AG10803 (cell line): ENCODE results near the gene SLC2A1.

Source experiments
- DNase-seq: peaks from one replicate; pipeline ENCODE4 v3.0.0; 2010; ENCODE audit warnings: low read depth
- H3K4me3 ChIP-seq: 2 replicates; pipeline ENCODE4 v1.5.1; 2011; ENCODE audit warnings: mild to moderate bottlenecking, low read length, control low read depth
- TF ChIP-seq, protein P1 (sequence below): conservative IDR thresholded peaks from 2 replicates; pipeline ENCODE4 v1.5.1; 2011; ENCODE audit warnings: mild to moderate bottlenecking, low read length, control low read depth, inconsistent platforms

Gene SLC2A1

GRCh38 chr1:42931108-42931539 is 27.5 kb downstream of the SLC2A1 start:
- TF ChIP-seq, protein P1, sequence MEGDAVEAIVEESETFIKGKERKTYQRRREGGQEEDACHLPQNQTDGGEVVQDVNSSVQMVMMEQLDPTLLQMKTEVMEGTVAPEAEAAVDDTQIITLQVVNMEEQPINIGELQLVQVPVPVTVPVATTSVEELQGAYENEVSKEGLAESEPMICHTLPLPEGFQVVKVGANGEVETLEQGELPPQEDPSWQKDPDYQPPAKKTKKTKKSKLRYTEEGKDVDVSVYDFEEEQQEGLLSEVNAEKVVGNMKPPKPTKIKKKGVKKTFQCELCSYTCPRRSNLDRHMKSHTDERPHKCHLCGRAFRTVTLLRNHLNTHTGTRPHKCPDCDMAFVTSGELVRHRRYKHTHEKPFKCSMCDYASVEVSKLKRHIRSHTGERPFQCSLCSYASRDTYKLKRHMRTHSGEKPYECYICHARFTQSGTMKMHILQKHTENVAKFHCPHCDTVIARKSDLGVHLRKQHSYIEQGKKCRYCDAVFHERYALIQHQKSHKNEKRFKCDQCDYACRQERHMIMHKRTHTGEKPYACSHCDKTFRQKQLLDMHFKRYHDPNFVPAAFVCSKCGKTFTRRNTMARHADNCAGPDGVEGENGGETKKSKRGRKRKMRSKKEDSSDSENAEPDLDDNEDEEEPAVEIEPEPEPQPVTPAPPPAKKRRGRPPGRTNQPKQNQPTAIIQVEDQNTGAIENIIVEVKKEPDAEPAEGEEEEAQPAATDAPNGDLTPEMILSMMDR = peak; percentile 56
- H3K4me3 ChIP-seq = no peak overlapping the region
- peak; percentile 37 for DNase-seq

DNA sequence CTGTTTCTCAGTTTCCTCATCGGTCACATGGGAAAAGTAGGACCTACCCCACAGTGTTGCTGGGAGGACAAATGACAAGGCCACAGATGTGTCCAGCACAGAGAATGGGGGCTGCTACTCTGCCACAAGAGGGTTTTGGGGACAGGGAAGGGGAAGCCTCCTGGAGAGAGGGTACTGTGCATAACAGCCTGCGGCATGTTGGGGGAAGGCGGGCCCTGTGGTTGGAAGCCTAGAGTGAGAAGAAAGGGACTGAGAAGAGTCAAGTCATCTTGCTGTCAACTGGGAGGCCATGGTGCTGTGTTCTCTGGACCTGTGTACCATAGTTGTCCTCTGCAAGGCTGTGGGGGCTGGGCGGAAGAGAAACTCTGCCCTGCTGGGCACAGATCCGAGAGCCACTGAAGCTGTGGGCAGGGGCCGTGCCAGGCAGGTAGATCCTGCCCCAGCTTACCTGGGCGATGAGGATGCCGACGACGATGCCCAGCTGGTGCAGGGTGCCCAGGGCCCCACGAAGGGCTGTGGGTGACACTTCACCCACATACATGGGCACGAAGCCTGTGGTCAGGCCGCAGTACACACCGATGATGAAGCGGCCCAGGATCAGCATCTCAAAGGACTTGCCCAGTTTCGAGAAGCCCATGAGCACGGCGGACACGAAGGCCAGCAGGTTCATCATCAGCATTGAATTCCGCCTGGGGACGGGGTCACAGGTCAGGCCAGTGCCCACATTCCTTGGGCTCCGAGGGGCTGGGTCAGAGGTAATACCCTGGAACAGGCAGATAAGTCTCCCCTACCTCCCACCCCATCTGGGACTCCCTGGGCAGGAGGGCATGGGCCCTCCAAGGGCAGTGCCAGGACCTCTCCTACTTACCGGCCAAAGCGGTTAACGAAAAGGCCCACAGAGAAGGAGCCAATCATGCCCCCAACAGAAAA is 28.2 kb downstream of the SLC2A1 start:
- H3K4me3 ChIP-seq = no peak overlapping the region
- TF ChIP-seq, protein P1 = no peak
- no peak for DNase-seq

DNA sequence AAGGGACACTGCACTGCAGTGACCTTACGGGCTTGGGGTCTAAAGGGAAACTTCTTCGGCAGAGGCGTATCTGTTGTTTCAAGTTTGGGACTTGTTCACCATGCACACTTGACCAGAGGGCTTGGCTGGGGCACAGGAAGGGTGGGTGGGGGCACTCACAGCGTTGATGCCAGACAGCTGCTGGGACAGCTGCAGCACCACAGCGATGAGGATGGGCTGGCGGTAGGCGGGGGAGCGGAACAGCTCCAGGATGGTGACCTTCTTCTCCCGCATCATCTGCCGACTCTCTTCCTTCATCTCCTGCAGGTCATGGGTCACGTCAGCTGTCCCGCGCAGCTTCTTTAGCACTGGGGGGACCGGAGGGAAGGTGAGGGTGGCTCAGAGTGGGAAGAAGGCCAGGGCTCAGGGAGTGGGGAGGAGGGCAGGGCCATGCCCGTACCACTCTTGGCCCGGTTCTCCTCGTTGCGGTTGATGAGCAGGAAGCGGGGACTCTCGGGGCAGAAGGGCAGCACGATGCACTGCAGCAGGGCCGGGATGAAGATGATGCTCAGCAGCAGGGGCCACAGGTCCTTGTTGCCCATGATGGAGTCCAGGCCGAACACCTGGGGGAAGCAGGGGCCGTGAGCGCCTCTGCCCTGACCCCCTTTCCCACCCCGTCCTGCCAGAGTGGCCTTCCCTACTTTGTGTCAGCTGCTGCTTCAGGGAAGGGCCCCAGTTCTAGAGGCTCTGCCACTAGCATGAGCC is 29.1 kb downstream of the SLC2A1 start:
- TF ChIP-seq, protein P1 = no peak
- no peak overlapping the region for H3K4me3 ChIP-seq
- DNase-seq = no peak

GRCh38 chr1:42928859-42929258 is 29.8 kb downstream of the SLC2A1 start:
- no peak for DNase-seq
- TF ChIP-seq, protein P1 = no peak
- no peak overlapping the region for H3K4me3 ChIP-seq

- TF ChIP-seq, protein P1 = no peak
- no peak for DNase-seq
- no peak overlapping the region for H3K4me3 ChIP-seq
Observed at GRCh38 chr1:42927920-42928505, 30.7 kb downstream of the SLC2A1 start.

DNA sequence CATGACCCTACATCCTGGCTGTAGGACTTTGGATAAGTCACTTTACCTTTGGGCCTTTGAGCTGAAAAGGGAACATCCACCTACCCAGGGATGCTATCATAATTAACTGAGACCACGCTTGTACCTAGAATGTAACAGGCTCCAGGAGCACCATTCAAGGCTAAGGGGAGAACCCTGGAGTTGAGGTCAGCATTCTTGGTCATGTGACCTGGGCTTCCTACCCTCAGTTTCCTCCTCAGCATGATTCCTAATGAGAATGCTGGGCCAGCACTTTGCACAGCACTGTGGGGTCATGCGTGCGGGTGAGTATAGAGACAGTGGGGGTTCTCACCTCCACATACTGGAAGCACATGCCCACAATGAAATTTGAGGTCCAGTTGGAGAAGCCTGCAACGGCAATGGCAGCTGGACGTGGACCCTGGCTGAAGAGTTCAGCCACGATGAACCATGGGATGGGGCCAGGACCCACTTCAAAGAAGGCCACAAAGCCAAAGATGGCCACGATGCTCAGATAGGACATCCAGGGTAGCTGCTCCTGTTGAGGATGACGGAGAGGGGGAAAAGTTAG is 31.3 kb downstream of the SLC2A1 start:
- no peak overlapping the region for H3K4me3 ChIP-seq
- DNase-seq = no peak
- TF ChIP-seq, protein P1 = no peak
